Measurements from ENCODE around the gene BMP6. TPM values are rescaled to one million over a fixed set of nuclear protein-coding genes. Genes with fewer than 3 reads are reported as not detected.

BMP6 gene
- total and polyA plus RNA-seq, 10 of the 15 experiments (the other 5 are each of a cell fraction or from before 2014, with no cell fraction given), result 0.02 to 0.15 (median 0.05) TPM; not detected in 5

- H3K4me3 ChIP-seq, result no peak overlapping the region
- H3K79me2 ChIP-seq (ENCODE audit: control insufficient read depth, insufficient read depth, low read length), result no peaks in the 10 kb centered on the region
- H2AFZ ChIP-seq (ENCODE audit: control insufficient read depth, low read depth, low read length), result no peak overlapping the region
- SMC1A ChIA-PET (ENCODE audit: uncharacterized antibody, unreplicated experiment), result interaction anchor here (0.8 kb wide), 1 partner anchor 37 kb away, joined by 3 read pairs; no protein-coding TSS in a partner anchor
- no peaks in the 10 kb centered on the region for H3K36me3 ChIP-seq (ENCODE audit: control insufficient read depth in 2 of 2, insufficient read depth in 2 of 2, low read length in 1 of 2)
- CTCF ChIA-PET, result no interaction called here
- in situ Hi-C loops (cut with MboI) (no loop called here), intact Hi-C loops (cut with micrococcal nuclease; ENCODE audit: unreplicated experiment) (no loop called here)
- H3K4me1 ChIP-seq (ENCODE audit: control insufficient read depth, insufficient read depth, low read length), result no peaks in the 10 kb centered on the region
- H3K9me3 ChIP-seq (replicated peaks; ENCODE audit: control insufficient read depth, insufficient read depth, low read length), result no peaks in the 10 kb centered on the region
- no peak for DNase-seq (ENCODE audit: low read depth, low spot score)
- H3K9ac ChIP-seq (ENCODE audit: control insufficient read depth, insufficient read depth, low read length), result no peak overlapping the region
- no peak overlapping the region for H3K27ac ChIP-seq (ENCODE audit: control insufficient read depth, insufficient read depth)
- no peaks in the 10 kb centered on the region for H4K20me1 ChIP-seq (ENCODE audit: control insufficient read depth, insufficient read depth)
- WGBS (ENCODE audit: insufficient coverage, insufficient replicate concordance, low lambda C conversion rate, missing lambda C conversion rate), result 67% methylated on average over 5 of the region's 5 CpGs
- FAIRE-seq, result no peak
- RAD21 ChIA-PET (ENCODE audit: unreplicated experiment), result no interaction called here
- ATAC-seq, result no peak
- POLR2A ChIA-PET, result no interaction called here
- no TSS peak for BruUV-seq (replicated peaks)
- no peak overlapping the region for H3K4me2 ChIP-seq (ENCODE audit: control insufficient read depth, insufficient read depth)
- peaks cover 0 to 5% of the 10 kb centered on the region in 2 experiments; a peak in 2 of 4 replicates for H3K27me3 ChIP-seq (replicated peaks in 1 of 2; ENCODE audit: control insufficient read depth in 2 of 2, insufficient read depth in 2 of 2, low read length in 1 of 2)
- no peak for TF ChIP-seq BACH1 (IDR thresholded peaks at IDR 0.05; ENCODE audit: borderline replicate concordance)
- no peak for TF ChIP-seq POLR2AphosphoS5 (IDR thresholded peaks at IDR 0.05; ENCODE audit: low read length)
These were observed 21.5 kb downstream of the BMP6 start for GRCh38 chr6:7747433-7747832.

DNA sequence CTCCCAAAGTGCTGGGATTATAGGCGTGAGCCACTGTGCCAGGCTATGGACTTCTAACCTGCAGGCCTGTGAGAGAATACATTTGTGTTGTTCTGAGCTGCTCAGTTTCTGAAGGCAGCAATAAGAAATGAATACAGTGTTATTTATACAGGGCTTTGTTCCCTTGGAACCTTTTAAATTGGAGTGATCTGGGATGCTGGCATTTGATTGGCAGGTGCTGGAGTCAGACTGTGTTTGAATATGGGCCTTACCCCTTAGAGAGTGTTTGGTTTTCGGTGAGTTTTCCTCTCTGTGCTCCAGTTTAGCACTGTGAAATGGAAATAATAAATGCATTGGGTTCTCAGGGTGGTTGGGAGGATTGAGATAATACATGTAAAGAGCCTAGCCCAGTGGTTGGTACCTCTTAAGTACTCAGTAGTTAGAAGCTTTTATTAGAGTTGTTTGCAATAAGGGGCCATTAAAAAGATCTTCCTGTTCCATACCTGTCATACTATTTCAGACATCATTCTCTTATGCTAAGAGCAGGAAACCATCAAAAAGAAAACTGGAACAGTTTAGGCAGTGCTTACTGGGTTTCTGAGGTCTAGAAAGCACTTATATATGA lies 22.1 kb downstream of the BMP6 start:
- Histone ChIP-seq H3K4me3 (no peak overlapping the region), H3K36me3 (ENCODE audit: control insufficient read depth in 2 of 2, insufficient read depth in 2 of 2, low read length in 1 of 2) (no peaks in the 10 kb centered on the region), H3K4me2 (ENCODE audit: control insufficient read depth, insufficient read depth) (no peak overlapping the region), H2AFZ (ENCODE audit: control insufficient read depth, low read depth, low read length) (no peak overlapping the region), H3K4me1 (ENCODE audit: control insufficient read depth, insufficient read depth, low read length) (no peaks in the 10 kb centered on the region), H3K27ac (ENCODE audit: control insufficient read depth, insufficient read depth) (no peak overlapping the region), H4K20me1 (ENCODE audit: control insufficient read depth, insufficient read depth) (no peaks in the 10 kb centered on the region), H3K9me3 (replicated peaks; ENCODE audit: control insufficient read depth, insufficient read depth, low read length) (no peaks in the 10 kb centered on the region), H3K9ac (ENCODE audit: control insufficient read depth, insufficient read depth, low read length) (no peak overlapping the region), H3K79me2 (ENCODE audit: control insufficient read depth, insufficient read depth, low read length) (no peaks in the 10 kb centered on the region), H3K27me3 (replicated peaks in 1 of 2; ENCODE audit: control insufficient read depth in 2 of 2, insufficient read depth in 2 of 2, low read length in 1 of 2) (peaks cover 0 to 5% of the 10 kb centered on the region in 2 experiments; a peak in 2 of 4 replicates)
- CTCF ChIA-PET, result interaction anchor here (1.3 kb wide), 1 partner anchor 311 kb away, joined by 3 read pairs; no protein-coding TSS in a partner anchor
- SMC1A ChIA-PET (ENCODE audit: uncharacterized antibody, unreplicated experiment), result no interaction called here
- RAD21 ChIA-PET (ENCODE audit: unreplicated experiment), result no interaction called here
- intact Hi-C loops (cut with micrococcal nuclease; ENCODE audit: unreplicated experiment) (no loop called here), in situ Hi-C loops (cut with MboI) (no loop called here)
- no peak for ATAC-seq
- POLR2A ChIA-PET, result no interaction called here
- no TSS peak for BruUV-seq (replicated peaks)
- no peak for DNase-seq (ENCODE audit: low read depth, low spot score)
- TF ChIP-seq BACH1 (IDR thresholded peaks at IDR 0.05; ENCODE audit: borderline replicate concordance) (no peak), STAT1 (conservative IDR thresholded peaks at IDR 0.05) (no peak)
- WGBS (ENCODE audit: insufficient coverage, insufficient replicate concordance, low lambda C conversion rate, missing lambda C conversion rate), result 60% methylated on average over 2 of the region's 2 CpGs
- FAIRE-seq, result no peak
